Measurements from ENCODE around the gene ALDH5A1. TPM values are rescaled to one million over a fixed set of nuclear protein-coding genes. Genes with fewer than 3 reads are reported as not detected.

The ALDH5A1 gene
- total RNA-seq, 4 donors from 2014 or later = 4.1 to 12.1 (median 7.9) TPM

DNA sequence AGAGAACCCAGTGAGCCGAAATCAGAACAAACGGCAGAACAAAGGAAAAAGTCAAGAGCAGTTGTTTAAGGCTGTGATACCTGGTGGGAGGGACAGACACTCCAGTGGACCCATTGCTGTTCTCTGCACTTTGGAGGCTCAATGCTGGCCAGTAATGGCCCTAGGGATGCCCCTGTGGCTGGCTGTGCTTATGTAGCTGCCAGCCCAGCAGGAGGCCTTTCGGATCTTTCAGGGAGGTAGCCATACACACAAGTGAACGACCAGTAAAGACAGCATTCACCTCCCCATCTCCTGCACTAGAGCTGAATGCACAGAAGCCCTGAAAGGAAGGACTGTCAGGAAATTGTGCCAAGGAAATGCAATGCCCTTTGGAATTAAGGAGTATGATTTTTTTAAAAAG lies 39.7 kb upstream of the ALDH5A1 start:
- in situ Hi-C loops (cut with MboI; ENCODE audit: low pct_ligation_motif_present in 1 of 4, low pct_unique_long_range_greater_than_20kb in 1 of 4, low sequenced_read_pairs in 3 of 4) (no loop called here), intact Hi-C loops (cut with DNase I; ENCODE audit: low total_unique reads) (no loop called here)
- Histone ChIP-seq H3K36me3 (no peaks in the 10 kb centered on the region), H3K4me3 (no peak overlapping the region), H3K27me3 (no peaks in the 10 kb centered on the region), H3K4me1 (no peaks in the 10 kb centered on the region), H3K9me3 (no peaks in the 10 kb centered on the region), H3K27ac (no peak overlapping the region)
- no peak for DNase-seq
- TF ChIP-seq EP300 (IDR thresholded peaks at IDR 0.05; ENCODE audit: low read depth) (no peak), POLR2A (IDR thresholded peaks at IDR 0.05) (no peak), POLR2AphosphoS5 (IDR thresholded peaks at IDR 0.05) (no peak)
- TF ChIP-seq, protein P1, sequence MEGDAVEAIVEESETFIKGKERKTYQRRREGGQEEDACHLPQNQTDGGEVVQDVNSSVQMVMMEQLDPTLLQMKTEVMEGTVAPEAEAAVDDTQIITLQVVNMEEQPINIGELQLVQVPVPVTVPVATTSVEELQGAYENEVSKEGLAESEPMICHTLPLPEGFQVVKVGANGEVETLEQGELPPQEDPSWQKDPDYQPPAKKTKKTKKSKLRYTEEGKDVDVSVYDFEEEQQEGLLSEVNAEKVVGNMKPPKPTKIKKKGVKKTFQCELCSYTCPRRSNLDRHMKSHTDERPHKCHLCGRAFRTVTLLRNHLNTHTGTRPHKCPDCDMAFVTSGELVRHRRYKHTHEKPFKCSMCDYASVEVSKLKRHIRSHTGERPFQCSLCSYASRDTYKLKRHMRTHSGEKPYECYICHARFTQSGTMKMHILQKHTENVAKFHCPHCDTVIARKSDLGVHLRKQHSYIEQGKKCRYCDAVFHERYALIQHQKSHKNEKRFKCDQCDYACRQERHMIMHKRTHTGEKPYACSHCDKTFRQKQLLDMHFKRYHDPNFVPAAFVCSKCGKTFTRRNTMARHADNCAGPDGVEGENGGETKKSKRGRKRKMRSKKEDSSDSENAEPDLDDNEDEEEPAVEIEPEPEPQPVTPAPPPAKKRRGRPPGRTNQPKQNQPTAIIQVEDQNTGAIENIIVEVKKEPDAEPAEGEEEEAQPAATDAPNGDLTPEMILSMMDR (IDR thresholded peaks at IDR 0.05) = no peak
- 80 to 92% methylated on average over 1 to 4 of the region's 4 CpGs for WGBS, 2 donors (ENCODE audit: low coverage in 1 of 2)

DNA sequence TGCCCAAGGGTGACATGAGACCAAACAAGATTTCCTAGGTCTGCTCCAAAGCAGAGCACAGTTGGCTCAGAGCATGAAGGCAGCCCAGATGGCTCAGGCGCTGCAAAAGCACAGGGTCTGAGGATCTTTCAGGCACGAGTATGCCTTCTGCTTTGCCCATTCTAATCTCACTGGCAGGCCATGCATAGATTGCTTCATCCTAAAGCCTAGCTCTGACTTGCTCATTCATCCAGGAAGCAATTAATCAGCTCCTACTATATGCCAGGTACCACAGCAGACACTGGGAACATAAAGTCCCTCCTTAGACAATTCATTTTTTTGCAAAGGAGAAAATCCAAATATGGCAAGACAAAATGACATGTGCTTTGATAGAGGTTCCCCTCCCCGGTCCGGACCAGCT lies 36.6 kb upstream of the ALDH5A1 start:
- H3K4me3 ChIP-seq = no peak overlapping the region
- no peaks in the 10 kb centered on the region for H3K9me3 ChIP-seq
- intact Hi-C loops (cut with DNase I; ENCODE audit: low total_unique reads) (no loop called here), in situ Hi-C loops (cut with MboI; ENCODE audit: low pct_ligation_motif_present in 1 of 4, low pct_unique_long_range_greater_than_20kb in 1 of 4, low sequenced_read_pairs in 3 of 4) (no loop called here)
- DNase-seq = no peak
- no peak overlapping the region for H3K27ac ChIP-seq
- H3K4me1 ChIP-seq = no peaks in the 10 kb centered on the region
- TF ChIP-seq POLR2A (IDR thresholded peaks at IDR 0.05) = no peak
- TF ChIP-seq, protein P1 (IDR thresholded peaks at IDR 0.05) = no peak
- no peak for TF ChIP-seq POLR2AphosphoS5 (IDR thresholded peaks at IDR 0.05)
- H3K36me3 ChIP-seq = no peaks in the 10 kb centered on the region
- H3K27me3 ChIP-seq = no peaks in the 10 kb centered on the region
- WGBS, 2 donors (ENCODE audit: low coverage in 1 of 2) = 69 to 81% methylated on average over 2 to 4 of the region's 4 CpGs

- no peaks in the 10 kb centered on the region for H3K9me3 ChIP-seq
- WGBS, 2 donors (ENCODE audit: low coverage in 1 of 2) = 85 to 100% methylated on average over 1 to 2 of the region's 2 CpGs
- intact Hi-C loops (cut with DNase I; ENCODE audit: low total_unique reads) = no loop called here
- TF ChIP-seq EP300 (IDR thresholded peaks at IDR 0.05; ENCODE audit: low read depth) (no peak), POLR2A (IDR thresholded peaks at IDR 0.05) (no peak), POLR2AphosphoS5 (IDR thresholded peaks at IDR 0.05) (no peak)
- TF ChIP-seq, protein P1 (IDR thresholded peaks at IDR 0.05) = no peak
- H3K27ac ChIP-seq = no peak overlapping the region
- H3K4me3 ChIP-seq = no peak overlapping the region
- H3K27me3 ChIP-seq = no peaks in the 10 kb centered on the region
- no peaks in the 10 kb centered on the region for H3K4me1 ChIP-seq
- DNase-seq = no peak
- H3K36me3 ChIP-seq = no peaks in the 10 kb centered on the region
- in situ Hi-C loops (cut with MboI; ENCODE audit: low pct_ligation_motif_present in 1 of 4, low pct_unique_long_range_greater_than_20kb in 1 of 4, low sequenced_read_pairs in 3 of 4) = no loop called here
These were observed 35.8 kb upstream of the ALDH5A1 start for GRCh38 chr6:24458941-24459340.

- H3K27ac ChIP-seq = no peak overlapping the region
- H3K36me3 ChIP-seq = no peaks in the 10 kb centered on the region
- in situ Hi-C loops (cut with MboI; ENCODE audit: low pct_ligation_motif_present in 1 of 4, low pct_unique_long_range_greater_than_20kb in 1 of 4, low sequenced_read_pairs in 3 of 4) (no loop called here), intact Hi-C loops (cut with DNase I; ENCODE audit: low total_unique reads) (no loop called here)
- H3K9me3 ChIP-seq = no peaks in the 10 kb centered on the region
- H3K4me1 ChIP-seq = no peaks in the 10 kb centered on the region
- TF ChIP-seq POLR2A (IDR thresholded peaks at IDR 0.05) (no peak), EP300 (IDR thresholded peaks at IDR 0.05; ENCODE audit: low read depth) (no peak), POLR2AphosphoS5 (IDR thresholded peaks at IDR 0.05) (no peak)
- TF ChIP-seq, protein P1 (IDR thresholded peaks at IDR 0.05) = no peak
- no peak overlapping the region for H3K4me3 ChIP-seq
- 92 to 93% methylated on average over 2 to 4 of the region's 4 CpGs for WGBS, 2 donors (ENCODE audit: low coverage in 1 of 2)
- no peaks in the 10 kb centered on the region for H3K27me3 ChIP-seq
- no peak for DNase-seq
These were observed 33.8 kb upstream of the ALDH5A1 start for GRCh38 chr6:24460966-24461365.

Measured in transverse colon (tissue), 4 donors.